Adrenal gland (tissue), 5 donors: Measurements from ENCODE around the gene LPP.

ENCODE experiments used
- CTCF ChIP-seq, 6 experiments: fragments of 450-650 bp in 4 of 6; fragments of 200-600 bp in 2 of 6; sonication (generic) in 1 of 6; IDR thresholded peaks; 1 replicate in 5 of 6; 2 replicates in 1 of 6; pipeline versions ENCODE4 v1.5.1 to v1.8.0; 2016 to 2021; ENCODE audit warnings: antibody characterized with exemption in 6 of 6, mild to moderate bottlenecking in 2 of 6, moderate library complexity in 1 of 6
- POLR2A ChIP-seq, 2 donors: fragments of 450-650 bp; IDR thresholded peaks; one replicate each; pipeline ENCODE4 v1.6.1; 2017; ENCODE audit warnings: antibody characterized with exemption in 2 of 2, mild to moderate bottlenecking in 2 of 2, moderate library complexity in 1 of 2
- donor health status: DM: no; HTN: no; CAD: no.

DNA sequence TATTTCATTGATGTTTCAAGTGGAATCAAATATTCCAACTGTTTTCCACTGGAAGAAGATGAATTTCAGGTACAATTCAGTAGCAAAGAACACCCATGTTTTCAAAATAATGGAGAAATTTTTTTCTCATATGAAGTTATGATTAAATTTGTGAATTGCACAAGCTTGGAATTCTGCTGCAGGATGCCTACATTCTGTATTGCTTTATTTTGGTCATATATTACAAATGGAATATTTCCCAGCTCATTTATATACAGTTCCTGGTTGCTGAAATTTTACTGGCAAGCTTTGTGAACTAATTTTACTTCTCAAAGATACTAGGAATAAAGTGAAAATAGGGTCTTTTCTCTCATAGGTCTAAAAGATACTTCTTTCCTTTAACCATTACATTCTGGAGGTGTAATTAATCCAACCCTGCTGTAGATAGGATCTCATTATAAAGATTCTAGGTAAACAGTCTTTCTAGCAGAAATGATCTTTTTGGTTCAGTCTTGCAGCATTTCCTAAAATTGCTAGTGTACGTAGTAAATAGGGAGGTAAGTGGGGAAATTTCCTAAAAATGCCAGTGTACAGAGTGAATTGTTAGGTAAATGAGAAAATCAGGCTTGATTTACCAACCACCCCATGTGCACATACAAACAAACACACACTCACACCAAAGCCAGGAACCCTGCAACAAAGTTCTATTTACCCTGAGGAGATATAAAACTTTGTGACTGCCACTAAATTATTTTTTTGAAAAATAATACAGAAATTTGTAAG is 624.3 kb downstream of the LPP start:
- TF ChIP-seq CTCF (IDR thresholded peaks at IDR 0.05) (no peak), POLR2A (IDR thresholded peaks at IDR 0.05) (no peak)
